22Rv1 (cell line): ENCODE measurements around the gene TMEM131.

ENCODE experiments used
- CTCF ChIP-seq: fragments of 450-650 bp; IDR thresholded peaks from 2 replicates; pipeline ENCODE4 v1.5.1; 2017; ENCODE audit warnings: mild to moderate bottlenecking
- ZFX ChIP-seq: fragments of 450-650 bp; IDR thresholded peaks from 2 replicates; pipeline ENCODE4 v1.6.1; 2017; ENCODE audit warnings: antibody characterized with exemption, borderline replicate concordance

- TF ChIP-seq CTCF = no peak
- TF ChIP-seq ZFX = no peak
Observed at GRCh38 chr2:97722227-97722626, 273.5 kb downstream of the TMEM131 start.
